HG02840 (cell line): ENCODE measurements around the gene PRR20D.
"Not testable (repeated sequence)": the region's sequence is repeated elsewhere in the genome, so short reads cannot be mapped to it uniquely, and the experiment has no call there.

Experiments
- ATAC-seq: cut with Tn5 transposase; IDR thresholded peaks from one replicate; pipeline ENCODE4 v1.9.1; 2021; ENCODE audit warnings: mild to moderate bottlenecking, moderate library complexity, moderate number of reproducible peaks; ENCODE audit not compliant: unreplicated experiment, low FRiP score

PRR20D gene

DNA sequence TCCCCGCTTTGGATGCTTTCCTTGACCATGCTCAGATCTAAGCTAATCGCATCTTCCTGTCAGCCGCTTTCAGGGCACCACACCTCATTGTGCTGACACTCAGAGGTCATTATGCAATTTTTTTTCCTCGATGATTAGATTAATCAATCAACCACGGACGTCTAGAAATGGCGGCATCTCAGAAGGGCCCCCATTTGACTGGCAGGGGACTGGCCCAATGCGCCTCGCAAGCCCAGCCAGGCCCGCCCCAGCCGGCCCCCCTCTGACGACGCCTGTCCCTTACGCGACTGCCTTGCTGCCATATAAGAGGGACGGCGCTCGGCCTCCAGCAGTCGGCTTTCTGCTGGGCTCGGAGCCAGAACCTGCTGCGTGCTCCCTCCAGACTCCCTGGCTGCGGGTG lies at the start of gene PRR20D:
Gene PRR20D (plus strand): TSS at position 301 of the 400 bp plus-strand sequence. CDS start 387 bp downstream, outside the sequence.
- not testable (repeated sequence) for ATAC-seq

GRCh38 chr13:57114945-57115344 lies 45.5 kb upstream of the PRR20D start:
- no peak for ATAC-seq

- no peak for ATAC-seq
These were observed 36.8 kb upstream of the PRR20D start for GRCh38 chr13:57123681-57124080.

DNA sequence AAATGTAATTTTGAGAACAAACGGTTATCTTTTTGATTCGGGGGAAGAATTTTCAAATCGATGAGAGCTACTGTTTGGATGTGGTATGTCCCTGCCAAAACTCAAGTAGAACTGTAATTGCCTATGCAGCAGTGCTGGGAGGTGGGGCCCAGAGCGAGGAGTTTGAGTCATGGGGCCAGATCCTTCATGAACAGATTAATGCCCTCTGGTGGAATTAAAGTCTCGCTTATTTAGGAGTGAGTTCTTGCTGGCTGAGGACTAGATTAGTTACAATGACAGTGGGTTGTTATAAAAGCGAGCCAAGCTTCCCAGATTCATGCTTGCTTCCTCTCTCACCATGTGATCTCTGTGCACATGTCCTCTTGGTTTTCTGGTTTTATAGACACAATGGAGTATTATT lies 31.5 kb upstream of the PRR20D start:
- ATAC-seq, result no peak

GRCh38 chr13:57136093-57136492 lies 24.3 kb upstream of the PRR20D start:
- no peak for ATAC-seq

DNA sequence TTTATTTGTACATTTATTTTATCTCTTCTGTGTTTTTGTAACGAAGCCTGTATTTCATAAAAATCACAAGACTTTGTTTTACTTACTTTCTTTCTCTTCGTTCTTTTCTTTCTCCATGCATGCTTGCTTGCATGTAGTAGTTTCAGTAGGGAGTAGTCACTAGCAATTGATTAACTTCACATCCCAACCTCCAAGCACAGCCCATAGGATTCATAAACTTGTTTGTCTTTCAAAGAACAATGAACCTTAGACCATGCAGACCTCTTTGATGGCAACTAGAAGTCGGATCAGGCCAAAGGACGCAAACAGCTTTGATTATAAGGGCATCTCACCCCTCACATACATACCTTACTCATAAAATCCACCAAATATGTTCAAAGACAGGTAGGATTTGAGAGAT lies 22.8 kb upstream of the PRR20D start:
- ATAC-seq, result no peak

DNA sequence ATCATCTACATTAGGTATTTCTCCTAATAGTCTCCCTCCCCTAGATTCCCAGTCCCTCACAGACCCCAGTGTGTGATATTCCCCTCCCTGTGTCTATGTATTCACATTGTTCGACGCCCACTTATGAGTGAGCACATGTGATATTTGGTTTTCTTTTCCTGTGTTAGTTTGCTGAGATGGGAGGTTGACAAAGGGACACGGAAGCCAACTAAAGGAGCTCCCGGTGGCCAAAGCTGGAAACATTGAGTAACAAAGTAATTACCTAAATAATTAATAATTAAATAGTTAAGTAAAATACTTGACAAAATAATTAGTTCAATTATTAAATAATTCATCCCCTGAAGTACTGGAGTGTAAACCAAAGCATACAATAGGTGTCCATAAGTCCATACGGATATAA lies 21.4 kb upstream of the PRR20D start:
- ATAC-seq, result no peak

- ATAC-seq, result not testable (repeated sequence)
These were observed 20.7 kb upstream of the PRR20D start for GRCh38 chr13:57139781-57140180.

DNA sequence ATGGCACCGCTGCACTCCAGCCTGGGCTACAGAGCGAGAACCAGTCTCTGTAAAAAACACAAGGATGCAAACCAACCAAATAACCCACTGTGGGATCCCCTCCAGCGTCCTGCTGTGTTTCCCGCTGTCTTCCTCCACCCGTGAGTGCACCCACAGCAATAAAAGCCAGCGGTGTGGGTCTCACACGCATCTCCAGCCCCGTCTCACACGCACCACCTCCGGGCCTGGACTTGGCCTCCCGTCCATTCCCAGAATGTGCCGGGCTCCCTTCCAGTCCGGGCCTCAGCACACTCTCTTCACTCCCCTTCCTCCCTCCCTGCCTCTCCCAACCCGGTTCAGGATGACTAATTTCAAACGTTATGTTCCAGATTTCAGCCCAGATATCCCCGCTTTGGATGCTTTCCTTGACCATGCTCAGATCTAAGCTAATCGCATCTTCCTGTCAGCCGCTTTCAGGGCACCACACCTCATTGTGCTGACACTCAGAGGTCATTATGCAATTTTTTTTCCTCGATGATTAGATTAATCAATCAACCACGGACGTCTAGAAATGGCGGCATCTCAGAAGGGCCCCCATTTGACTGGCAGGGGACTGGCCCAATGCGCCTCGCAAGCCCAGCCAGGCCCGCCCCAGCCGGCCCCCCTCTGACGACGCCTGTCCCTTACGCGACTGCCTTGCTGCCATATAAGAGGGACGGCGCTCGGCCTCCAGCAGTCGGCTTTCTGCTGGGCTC lies 20.0 kb upstream of the PRR20D start, which contains the start of gene PRR20A:
Gene PRR20A (plus strand): TSS at position 684 of the 734 bp plus-strand sequence. CDS start 387 bp downstream, outside the sequence.
- ATAC-seq, result not testable (repeated sequence)

- not testable (repeated sequence) for ATAC-seq
These were observed 13.2 kb upstream of the PRR20D start, which contains the start of gene PRR20B for GRCh38 chr13:57147188-57147587. PRR20B (plus strand) TSS chr13:57147488; CDS start chr13:57147875, 387 bp downstream.

- ATAC-seq, result not testable (repeated sequence)
These were observed 12.3 kb upstream of the PRR20D start for GRCh38 chr13:57148106-57148505.

GRCh38 chr13:57153761-57154160 lies 6.7 kb upstream of the PRR20D start, which contains the start of gene PRR20C:
PRR20C (plus strand) TSS chr13:57154061; CDS start chr13:57154448, 387 bp downstream.
- not testable (repeated sequence) for ATAC-seq

DNA sequence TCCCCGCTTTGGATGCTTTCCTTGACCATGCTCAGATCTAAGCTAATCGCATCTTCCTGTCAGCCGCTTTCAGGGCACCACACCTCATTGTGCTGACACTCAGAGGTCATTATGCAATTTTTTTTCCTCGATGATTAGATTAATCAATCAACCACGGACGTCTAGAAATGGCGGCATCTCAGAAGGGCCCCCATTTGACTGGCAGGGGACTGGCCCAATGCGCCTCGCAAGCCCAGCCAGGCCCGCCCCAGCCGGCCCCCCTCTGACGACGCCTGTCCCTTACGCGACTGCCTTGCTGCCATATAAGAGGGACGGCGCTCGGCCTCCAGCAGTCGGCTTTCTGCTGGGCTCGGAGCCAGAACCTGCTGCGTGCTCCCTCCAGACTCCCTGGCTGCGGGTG lies 6.5 kb downstream of the PRR20D start, which contains the start of gene PRR20E:
Gene PRR20E (plus strand): TSS at position 301 of the 400 bp plus-strand sequence. CDS start 387 bp downstream, outside the sequence.
- not testable (repeated sequence) for ATAC-seq

- ATAC-seq, result no peak
These were observed 31.2 kb downstream of the PRR20D start for GRCh38 chr13:57191667-57192066.

GRCh38 chr13:57212989-57213388 lies 52.6 kb downstream of the PRR20D start:
- no peak for ATAC-seq
